GM20431 (cell line): ENCODE results near the gene COG3.
"Not testable (repeated sequence)": the region's sequence is repeated elsewhere in the genome, so short reads cannot be mapped to it uniquely, and the experiment has no call there.

Experiments
- in situ Hi-C: fragments of 300-500 bp; cut with MseI, MboI; formaldehyde crosslinking; loops from one replicate; pipeline ENCODE4 v1.15.0; 2020; ENCODE audit warnings: low sequenced_read_pairs; ENCODE audit not compliant: unreplicated experiment

Gene COG3, protein sequence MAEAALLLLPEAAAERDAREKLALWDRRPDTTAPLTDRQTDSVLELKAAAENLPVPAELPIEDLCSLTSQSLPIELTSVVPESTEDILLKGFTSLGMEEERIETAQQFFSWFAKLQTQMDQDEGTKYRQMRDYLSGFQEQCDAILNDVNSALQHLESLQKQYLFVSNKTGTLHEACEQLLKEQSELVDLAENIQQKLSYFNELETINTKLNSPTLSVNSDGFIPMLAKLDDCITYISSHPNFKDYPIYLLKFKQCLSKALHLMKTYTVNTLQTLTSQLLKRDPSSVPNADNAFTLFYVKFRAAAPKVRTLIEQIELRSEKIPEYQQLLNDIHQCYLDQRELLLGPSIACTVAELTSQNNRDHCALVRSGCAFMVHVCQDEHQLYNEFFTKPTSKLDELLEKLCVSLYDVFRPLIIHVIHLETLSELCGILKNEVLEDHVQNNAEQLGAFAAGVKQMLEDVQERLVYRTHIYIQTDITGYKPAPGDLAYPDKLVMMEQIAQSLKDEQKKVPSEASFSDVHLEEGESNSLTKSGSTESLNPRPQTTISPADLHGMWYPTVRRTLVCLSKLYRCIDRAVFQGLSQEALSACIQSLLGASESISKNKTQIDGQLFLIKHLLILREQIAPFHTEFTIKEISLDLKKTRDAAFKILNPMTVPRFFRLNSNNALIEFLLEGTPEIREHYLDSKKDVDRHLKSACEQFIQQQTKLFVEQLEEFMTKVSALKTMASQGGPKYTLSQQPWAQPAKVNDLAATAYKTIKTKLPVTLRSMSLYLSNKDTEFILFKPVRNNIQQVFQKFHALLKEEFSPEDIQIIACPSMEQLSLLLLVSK

DNA sequence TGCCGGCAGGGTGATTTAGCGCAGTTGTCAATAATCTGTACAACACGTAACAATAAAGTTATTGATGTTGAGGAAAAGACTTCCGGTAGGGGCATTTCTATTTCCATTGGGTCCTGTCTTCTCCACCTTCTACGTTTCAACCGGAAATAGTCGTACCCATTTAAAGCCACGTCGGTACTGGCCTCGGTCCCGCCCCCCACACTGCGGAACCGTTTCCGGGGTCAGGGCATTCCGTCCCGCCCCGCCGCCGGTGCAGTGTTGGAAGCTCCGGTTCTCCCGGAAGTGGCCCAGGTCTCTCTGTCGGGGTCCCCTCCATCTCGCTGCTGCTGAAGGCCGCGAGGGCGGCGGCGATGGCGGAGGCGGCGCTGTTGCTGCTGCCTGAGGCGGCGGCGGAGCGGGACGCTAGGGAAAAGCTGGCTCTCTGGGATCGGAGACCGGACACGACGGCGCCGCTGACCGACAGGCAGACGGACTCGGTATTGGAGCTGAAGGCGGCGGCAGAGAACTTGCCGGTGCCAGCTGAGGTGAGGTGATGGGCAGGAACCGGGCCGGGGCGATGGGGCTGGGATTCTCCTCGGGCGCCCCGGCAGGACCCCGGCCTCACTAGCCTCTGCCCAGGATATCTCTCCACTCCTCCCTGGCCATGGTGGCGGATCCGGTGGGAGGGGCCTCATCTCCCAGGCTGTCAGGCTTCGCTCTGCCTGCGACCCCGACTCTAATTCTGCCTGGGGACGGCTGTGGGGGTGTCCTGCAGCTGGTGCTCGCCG lies at the start of gene COG3:
Gene COG3 (plus strand): TSS at position 253 of the 767 bp plus-strand sequence. CDS start 98 bp downstream, at position 351.
- in situ Hi-C loops, result no loop called here

DNA sequence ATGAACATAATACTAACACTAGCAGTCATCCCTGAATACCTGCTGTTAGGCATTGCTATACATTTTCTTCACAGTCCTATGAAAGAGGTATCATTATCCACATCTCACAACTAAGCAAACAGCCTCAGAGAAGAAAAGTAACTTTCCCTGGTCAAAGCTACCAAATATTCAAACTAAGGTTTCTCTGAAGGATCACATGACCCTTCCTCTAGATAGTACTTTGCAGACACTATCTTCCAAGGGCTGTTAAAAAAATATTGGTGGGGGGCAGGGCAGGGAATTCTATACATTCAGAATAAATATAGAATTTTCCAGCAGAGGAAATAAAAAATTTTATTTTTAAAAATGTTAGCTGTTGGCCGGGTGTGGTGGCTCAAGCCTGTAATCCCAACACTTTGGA lies 49.6 kb upstream of the COG3 start:
- in situ Hi-C loops, result no loop called here

DNA sequence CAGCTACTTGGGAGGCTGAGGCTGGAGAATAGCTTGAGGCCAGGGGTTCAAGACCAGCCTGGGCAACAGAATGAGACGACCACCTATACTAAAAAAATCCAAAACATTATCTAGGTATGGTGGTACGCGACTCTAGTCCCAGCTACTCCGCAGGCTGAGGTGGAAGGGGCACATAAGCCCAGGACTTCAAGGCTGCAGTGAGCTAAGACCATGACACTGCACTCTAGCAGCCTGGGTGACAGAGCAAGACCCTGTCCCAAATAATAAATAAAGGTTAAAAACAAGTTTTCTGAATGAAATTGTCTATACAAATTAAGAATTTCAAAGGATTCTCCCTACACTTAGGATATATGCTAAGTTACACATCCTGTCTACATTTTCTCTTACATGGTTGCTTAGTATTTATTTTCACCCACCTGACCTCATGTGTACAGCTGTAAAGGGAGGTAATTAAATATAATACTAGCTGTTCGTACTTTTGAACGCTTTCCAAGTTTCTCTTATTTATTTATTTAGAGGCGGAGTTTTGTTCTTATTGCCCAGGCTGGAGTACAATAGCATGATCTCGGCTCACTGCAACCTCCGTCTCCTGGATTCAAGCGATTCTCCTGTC lies 48.1 kb upstream of the COG3 start:
- in situ Hi-C loops, result no loop called here

DNA sequence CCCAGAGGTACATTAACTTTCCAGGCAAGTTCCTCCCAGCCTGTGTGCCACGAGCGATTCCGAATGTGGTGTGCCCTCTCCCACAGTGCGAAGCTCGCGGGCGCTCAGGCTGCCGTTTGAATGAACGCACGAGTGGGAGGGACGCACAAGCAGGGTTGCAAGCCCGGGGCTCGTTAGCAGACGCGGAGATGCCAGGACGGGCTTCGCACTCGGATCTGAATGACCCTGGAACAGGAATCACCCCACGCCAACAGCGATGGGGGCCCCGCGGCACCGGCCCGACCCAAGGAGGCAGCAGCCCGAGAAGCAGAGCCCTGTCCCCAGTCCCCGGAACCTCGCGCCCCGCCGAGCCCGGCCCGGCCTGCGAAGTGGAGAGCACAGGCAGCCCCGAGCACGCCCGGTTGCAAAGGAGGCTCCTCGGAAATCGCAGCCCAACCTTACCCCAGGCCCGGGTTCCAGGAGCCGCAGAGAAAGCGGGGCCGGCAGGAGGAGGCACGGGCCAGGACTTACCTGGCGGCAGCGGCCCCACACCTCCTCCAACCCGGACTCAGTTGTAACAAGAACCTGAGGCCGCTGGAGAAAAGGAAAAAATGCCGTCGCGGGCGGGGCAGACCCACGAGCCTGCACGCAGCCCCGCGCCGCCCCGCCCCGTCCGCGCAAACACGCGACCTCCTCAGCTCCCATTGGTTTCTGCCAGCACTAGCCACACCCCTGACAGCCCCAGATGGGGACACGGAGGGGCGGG lies 46.8 kb upstream of the COG3 start, which contains the start of gene SLC25A30:
Gene SLC25A30 (minus strand): TSS at position 584 of the 745 bp plus-strand sequence. CDS start 6,948 bp downstream, outside the sequence.
- in situ Hi-C loops, result no loop called here

DNA sequence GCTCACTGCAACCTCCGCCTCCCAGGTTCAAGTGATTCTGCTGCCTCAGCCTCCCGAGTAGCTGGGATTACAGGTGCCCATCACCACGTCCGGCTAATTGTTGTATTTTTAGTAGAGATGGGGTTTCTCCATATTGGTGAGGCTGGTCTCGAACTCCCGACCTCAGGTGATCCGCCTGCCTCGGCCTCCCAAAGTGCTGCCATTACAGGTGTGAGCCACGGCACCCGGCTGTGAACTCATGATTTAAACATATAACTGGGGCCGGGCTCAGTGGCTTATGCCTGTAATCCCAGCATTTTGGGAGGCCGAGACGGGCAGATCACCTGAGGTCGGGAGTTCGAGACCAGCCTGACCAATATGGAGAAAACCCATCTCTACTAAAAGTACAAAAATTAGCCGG lies 45.4 kb upstream of the COG3 start:
- in situ Hi-C loops, result not testable (repeated sequence)

DNA sequence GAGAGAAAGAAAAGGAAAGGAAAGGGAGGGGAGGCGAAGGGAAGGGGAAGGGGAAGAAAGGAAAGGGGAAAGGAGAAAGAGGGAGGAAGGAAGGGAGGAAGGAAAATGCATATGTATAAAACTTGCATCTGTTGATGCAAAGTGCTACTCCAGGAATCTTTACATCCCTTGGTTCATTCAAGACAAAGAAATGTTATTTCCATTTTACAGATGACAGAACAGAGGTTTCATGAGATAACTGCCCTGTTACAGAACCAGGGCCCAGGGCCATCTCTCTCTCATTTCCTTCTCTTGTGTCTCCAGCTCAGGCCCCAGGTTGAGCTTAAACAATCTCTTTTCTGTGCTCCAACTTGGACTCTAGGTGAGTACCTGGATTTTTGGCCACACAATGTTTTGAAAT lies 44.8 kb upstream of the COG3 start:
- in situ Hi-C loops, result no loop called here

DNA sequence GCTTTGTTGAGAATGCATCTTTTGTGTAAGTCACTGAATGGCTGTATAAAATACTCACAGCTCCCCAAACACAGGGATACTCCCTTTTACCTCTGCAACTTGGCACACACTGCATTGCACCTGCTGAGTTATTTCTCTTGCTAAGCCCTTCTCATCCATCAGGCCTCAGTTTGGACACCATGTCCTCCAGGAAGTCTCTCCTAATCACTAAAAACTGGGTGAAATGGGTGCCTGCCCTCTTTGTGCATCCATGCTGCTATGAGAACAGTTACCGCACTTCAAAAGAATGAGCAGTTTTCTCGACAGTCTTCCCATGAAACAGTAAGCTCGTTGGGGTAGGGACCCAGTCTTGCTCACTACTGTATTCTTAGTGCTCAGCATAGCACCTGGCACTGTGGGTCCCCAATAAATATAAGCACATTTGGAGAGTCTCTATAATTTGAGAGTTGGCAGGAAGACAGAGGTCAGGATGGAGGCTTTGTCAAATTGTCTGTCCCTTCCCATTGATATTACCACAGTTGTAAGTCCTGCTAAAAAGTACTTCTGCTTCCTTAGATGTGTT lies 41.9 kb upstream of the COG3 start:
- in situ Hi-C loops, result no loop called here

DNA sequence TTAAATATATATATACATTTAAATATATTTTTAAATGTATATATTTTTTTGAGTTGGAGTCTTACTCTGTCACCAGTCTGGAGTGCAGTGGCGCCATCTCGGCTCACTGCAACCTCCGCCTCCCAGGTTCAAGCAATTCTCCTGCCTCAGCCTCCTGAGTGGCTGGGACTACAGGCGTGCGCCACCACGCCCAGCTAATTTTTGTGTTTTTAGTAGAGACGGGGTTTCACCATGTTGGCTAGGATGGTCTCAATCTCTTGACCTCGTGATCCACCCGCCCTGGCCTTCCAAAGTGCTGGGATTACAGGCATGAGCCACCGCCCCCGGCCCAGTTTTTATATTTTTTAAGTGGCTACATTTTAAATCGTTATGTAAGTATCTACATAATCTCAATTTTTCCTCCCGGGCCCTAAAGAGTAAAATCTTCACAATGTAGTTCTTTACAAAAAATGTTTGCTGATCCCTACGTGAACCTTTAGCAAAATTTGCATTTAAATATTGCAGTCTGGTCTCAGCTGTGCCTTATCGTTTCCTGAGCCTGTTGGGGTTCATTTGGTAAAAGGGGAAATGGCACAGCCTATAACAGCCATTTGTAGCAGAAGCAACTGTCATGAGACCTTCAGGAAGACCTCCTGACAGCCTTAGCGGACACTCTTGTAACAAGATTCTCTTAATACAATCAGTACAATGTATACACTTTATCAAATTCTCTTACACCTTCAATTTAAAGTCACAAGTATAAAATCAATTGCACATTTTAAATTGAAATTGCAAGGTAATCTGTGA lies 38.5 kb upstream of the COG3 start:
- in situ Hi-C loops, result not testable (repeated sequence)

DNA sequence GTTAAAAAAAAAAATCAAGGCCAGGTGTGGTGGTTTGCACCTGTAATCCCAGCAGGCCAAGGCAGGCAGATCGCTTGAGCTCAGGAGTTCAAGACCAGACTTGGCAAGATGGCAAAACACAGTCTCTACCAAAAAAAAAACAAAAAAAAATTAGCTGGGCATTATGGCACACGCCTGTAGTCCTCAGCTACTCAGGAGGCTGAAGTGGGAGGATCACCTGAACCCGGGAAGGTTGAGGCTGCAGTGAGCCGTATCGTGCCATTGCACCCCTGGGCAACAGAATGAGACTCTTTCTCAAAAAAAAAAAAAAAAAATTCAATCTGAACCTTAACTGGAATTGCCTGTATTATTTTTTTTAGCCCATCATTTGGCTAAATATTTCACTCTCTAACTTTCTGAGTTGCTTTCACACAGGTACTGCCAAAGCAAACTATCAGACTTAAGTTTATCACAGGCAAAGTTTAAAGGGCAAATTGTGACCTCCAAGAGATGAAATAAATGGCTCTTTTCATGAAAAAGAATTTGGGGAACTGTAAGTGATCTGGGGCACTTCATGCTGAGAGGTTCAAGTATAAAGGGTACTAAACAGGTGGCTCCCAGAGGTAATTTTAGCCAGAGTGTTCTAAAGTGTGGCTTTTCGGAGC lies 31.9 kb upstream of the COG3 start:
- in situ Hi-C loops, result no loop called here

DNA sequence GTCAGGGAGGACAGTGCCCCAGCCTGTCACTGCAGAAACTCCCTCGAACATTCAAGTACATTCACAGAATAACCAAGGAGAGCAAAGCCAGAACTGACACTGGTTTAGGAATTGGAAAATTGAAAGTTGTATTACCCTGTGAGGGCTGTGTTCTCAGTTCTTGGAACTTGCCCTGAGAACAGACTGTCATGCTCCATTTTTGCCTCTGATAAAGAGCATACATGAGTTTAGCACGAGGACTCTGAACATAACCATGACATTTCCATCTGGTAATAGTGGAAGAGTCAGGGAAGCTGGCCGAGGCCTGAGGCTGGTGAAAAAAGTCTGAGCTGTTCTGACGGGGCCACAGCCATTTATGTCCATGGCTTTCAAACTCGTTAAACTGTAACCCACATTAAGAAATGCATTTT lies 31.4 kb upstream of the COG3 start:
- in situ Hi-C loops, result no loop called here

DNA sequence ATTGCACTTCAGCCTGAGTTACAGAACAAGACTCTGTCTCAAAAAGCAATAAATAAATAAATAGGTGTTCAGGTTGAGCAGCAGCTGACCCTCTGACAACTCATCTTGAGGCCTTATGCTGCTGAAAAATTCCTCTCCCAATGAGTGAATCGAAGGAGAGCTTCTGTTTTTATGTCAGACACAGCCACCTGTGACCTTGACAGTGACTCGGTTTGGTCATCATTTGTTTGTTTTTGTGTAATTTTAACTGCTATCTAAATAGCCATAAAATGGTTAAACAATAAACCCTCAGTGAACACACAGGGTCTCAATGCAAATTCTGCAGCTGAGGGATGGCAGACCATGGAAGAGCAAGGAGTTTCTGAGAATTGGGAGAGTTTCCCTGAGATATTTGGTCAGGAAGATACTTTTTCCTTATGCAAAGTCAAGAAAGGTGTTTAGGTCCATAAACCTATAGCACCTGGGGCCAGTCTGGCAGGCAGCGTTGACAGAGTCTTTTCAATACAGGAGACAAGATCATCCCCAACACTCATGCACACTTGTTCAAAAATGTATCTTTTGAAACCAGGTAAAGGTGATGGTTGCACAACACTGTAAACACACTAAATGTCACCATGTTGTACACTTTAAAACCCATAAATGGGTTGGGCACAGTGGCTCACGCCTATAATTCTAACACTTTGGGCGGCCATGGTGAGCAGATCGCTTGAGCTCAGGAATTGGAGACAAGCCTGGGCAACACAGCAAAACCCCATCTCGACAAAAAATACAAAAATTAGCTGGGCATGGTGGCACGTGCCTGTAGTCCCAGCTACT lies 30.0 kb upstream of the COG3 start:
- in situ Hi-C loops, result no loop called here

DNA sequence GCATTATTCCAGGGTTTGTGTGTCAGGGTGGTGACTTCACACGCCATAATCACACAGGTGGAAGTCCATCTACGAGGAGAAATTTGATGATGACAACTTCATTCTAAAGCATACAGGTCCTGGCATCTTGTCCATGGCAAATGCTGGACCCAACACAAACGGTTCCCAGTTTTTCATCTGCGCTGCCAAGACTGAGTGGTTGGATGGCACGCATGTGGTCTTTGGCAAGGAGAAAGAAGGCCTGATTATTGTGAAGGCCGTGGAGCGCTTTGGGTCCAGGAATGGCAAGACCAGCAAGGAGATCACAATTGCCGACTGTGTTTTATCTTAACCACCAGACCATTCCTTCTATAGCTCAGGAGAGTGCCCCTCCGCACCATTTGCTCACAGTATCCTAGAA lies 28.4 kb upstream of the COG3 start:
- in situ Hi-C loops, result no loop called here

DNA sequence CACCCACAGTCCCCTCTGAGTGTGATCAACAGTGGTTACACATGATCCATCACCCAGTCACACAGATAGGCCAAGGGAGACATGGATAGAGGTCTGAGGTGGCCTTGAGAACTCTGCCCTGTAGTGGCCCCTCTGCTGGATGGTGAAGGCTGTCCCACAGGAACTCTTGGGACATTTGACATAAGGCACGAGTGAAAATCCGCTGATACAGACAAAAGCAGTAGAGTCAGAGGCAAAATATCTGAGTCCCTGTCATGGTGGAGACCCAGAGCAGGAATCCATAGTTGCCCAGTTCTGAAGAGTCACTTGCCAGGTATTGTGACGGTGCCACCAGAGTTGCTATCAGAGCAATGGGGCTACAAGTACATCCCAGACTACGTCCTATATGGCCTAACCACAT lies 27.8 kb upstream of the COG3 start:
- in situ Hi-C loops, result no loop called here

DNA sequence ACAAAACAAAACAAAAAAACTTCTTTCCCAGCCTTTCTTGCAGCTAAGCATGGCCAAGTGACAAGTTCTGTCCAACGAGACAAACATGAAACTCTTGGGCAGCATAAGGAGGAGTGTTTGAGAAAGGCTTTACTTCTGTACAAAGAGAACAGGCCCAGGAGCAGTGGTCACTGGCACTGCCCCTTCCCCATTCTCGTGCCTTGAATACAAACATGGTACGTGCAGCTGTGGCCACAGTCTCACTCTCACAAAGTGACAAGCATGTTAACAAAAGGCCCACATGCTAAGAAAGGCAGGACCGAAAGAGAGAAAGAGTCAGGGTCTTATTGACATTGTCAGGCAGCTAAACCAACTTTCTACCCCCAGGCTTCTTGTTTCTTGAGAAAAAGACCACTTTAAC lies 26.8 kb upstream of the COG3 start:
- in situ Hi-C loops, result no loop called here

DNA sequence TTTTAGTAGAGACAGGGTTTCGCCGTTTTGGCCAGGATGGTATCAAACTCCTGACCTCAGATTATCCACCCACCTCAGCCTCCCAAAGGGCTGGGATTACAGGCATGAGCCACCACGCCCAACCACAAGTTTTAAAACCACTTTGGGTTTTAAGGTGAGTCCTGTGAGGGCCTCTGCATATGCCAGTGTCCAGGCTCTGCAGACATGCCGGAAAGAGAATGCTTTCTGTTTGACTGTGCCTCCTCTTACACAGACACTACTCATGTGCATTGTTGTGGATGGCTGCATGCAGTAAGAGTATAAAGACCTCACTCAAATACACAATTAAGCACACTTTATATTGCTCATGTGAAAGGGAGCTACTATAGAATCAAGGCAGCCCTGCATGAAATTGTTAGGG lies 25.7 kb upstream of the COG3 start:
- in situ Hi-C loops, result no loop called here

DNA sequence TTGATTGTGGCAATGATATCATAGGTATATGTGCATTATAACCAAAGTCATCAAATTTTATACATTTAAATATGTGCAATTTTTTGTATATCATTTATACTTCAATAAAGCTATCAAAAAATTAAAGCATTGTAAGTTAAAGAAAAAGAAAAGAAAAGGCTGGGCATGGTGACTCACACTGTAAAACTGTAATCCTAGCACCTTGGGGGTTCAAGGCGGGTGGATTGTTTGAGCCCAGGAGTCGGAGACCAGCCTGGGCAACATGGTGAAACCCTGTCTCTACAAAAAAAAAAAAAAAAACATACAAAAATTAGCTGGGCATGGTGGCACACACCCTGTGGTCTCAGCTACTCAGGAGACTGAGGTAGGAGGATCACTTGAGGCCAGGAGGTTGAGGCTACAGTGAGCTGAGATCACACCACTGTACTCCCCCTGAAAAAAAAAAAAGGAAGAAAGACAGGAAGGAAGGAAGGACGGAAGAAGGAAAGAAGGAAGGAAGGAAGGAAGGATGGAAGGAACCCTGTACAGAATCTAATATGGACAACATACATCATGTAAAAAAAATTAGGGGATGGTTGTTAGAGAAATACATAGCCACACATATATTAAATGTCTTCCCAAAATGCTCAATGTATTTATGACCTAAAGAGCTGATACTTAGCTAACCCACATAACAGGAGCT lies 24.8 kb upstream of the COG3 start:
- in situ Hi-C loops, result no loop called here
